SK-N-SH treated with all-trans-retinoic acid at 6 μM for 48 hours (cell line): ENCODE results near the gene CACNA1A.

ENCODE experiments used
- BACH2 ChIP-seq: fragments of 250-450 bp; sonication (Bioruptor Pico); IDR thresholded peaks from 2 replicates; pipeline ENCODE4 v1.9.0; 2021; ENCODE audit warnings: mild to moderate bottlenecking, borderline replicate concordance
- CREB5 ChIP-seq: fragments of 250-450 bp; sonication (Bioruptor Pico); IDR thresholded peaks from 2 replicates; pipeline ENCODE4 v1.5.1; 2020; ENCODE audit warnings: low read depth, mild to moderate bottlenecking, moderate library complexity
- CSDC2 ChIP-seq: fragments of 250-450 bp; sonication (Bioruptor Pico); IDR thresholded peaks from 2 replicates; pipeline ENCODE4 v1.5.0; 2020; ENCODE audit warnings: mild to moderate bottlenecking, moderate library complexity
- PATZ1 ChIP-seq: fragments of 250-450 bp; sonication (Bioruptor Pico); IDR thresholded peaks from 2 replicates; pipeline ENCODE4 v1.8.0; 2020; ENCODE audit warnings: mild to moderate bottlenecking, moderate library complexity, borderline replicate concordance
- PPARA ChIP-seq: fragments of 250-450 bp; sonication (Bioruptor Pico); IDR thresholded peaks from 2 replicates; pipeline ENCODE4 v1.5.0; 2020; ENCODE audit warnings: mild to moderate bottlenecking, borderline replicate concordance
- TOX ChIP-seq: fragments of 250-450 bp; sonication (Bioruptor Pico); IDR thresholded peaks from 2 replicates; pipeline ENCODE4 v1.8.0; 2021; ENCODE audit warnings: mild to moderate bottlenecking, moderate library complexity, borderline replicate concordance

GRCh38 chr19:13281567-13282291, 224.6 kb downstream of the CACNA1A start:
- TF ChIP-seq PATZ1, result no peak
- no peak for TF ChIP-seq CSDC2 (CRISPR knock-in tag)
- no peak for TF ChIP-seq CREB5 (CRISPR knock-in tag)
- TF ChIP-seq PPARA (CRISPR knock-in tag), result no peak
- no peak for TF ChIP-seq BACH2 (CRISPR knock-in tag)
- no peak for TF ChIP-seq TOX (CRISPR knock-in tag)
